PC-9 (cell line): Measurements from ENCODE around the gene DET1. TPM values are rescaled to one million over a fixed set of nuclear protein-coding genes. Genes with fewer than 3 reads are reported as not detected.

ENCODE experiments used
- BruUV-seq: library from RNA; stranded (reverse); fragments of 400-500 nt; replicated peaks from 2 replicates; lab custom pipeline; 2021; lab: Mats Ljungman, UMichigan
- CTCF ChIA-PET: fragments of 300-600 bp; sonication (Branson Sonifier 250); formaldehyde crosslinking; loops from one replicate; lab custom pipeline; 2022; ENCODE audit warnings: antibody characterized with exemption; lab: Charles Lee
- POLR2A ChIA-PET: fragments of 300-600 bp; sonication (Branson Sonifier 250); formaldehyde crosslinking; loops from one replicate; lab custom pipeline; 2022; ENCODE audit warnings: antibody characterized with exemption; ENCODE audit not compliant: unreplicated experiment; lab: Charles Lee
- DNase-seq, 2 experiments: peaks; one replicate each; pipeline versions ENCODE4 v3.0.0 to v3.0.0-alpha.2; 2015 to 2022; ENCODE audit warnings: mixed read lengths in 1 of 2
- H2AFZ ChIP-seq: fragments of 200-600 bp; sonication (generic); 2 replicates; pipeline ENCODE4 v1.8.1; 2017; ENCODE audit warnings: antibody characterized with exemption
- H3F3A ChIP-seq: fragments of 200-600 bp; sonication (generic); 2 replicates; pipeline ENCODE4 v1.8.1; 2017; ENCODE audit warnings: antibody characterized with exemption, mild to moderate bottlenecking, low read depth; ENCODE audit not compliant: insufficient read depth
- H3K27ac ChIP-seq: fragments of 200-600 bp; sonication (generic); 2 replicates; pipeline ENCODE4 v1.6.1; 2016; ENCODE audit warnings: mixed run types
- H3K27me3 ChIP-seq: fragments of 200-600 bp; sonication (generic); 2 replicates; pipeline ENCODE4 v1.6.1; 2016; ENCODE audit warnings: low read depth, mixed run types; ENCODE audit not compliant: insufficient read depth
- H3K36me3 ChIP-seq: fragments of 200-600 bp; sonication (generic); 2 replicates; pipeline ENCODE4 v1.6.1; 2016; ENCODE audit warnings: low read depth, mixed run types
- H3K4me1 ChIP-seq: fragments of 200-600 bp; sonication (generic); replicated peaks from 2 replicates; pipeline ENCODE4 v1.6.1; 2016; ENCODE audit warnings: mixed run types; ENCODE audit not compliant: insufficient read depth
- H3K4me2 ChIP-seq: fragments of 200-600 bp; sonication (generic); 2 replicates; pipeline ENCODE4 v1.6.1; 2017; ENCODE audit warnings: mixed run types
- H3K4me3 ChIP-seq: fragments of 200-600 bp; sonication (generic); 2 replicates; pipeline ENCODE4 v1.6.1; 2016; ENCODE audit warnings: mixed run types
- H3K79me2 ChIP-seq: fragments of 200-600 bp; sonication (generic); 2 replicates; pipeline ENCODE4 v1.6.1; 2017; ENCODE audit warnings: low read depth, mixed run types
- H3K9me2 ChIP-seq: fragments of 200-600 bp; sonication (generic); 2 replicates; pipeline ENCODE4 v1.8.1; 2017; ENCODE audit warnings: mild to moderate bottlenecking; ENCODE audit not compliant: insufficient read depth
- H3K9me3 ChIP-seq: fragments of 200-600 bp; sonication (generic); 2 replicates; pipeline ENCODE4 v1.8.1; 2016; ENCODE audit warnings: low read depth; ENCODE audit not compliant: insufficient read depth
- H4K20me1 ChIP-seq: fragments of 200-600 bp; sonication (generic); 2 replicates; pipeline ENCODE4 v1.8.1; 2017; ENCODE audit not compliant: insufficient read depth
- EZH2 ChIP-seq: fragments of 200-600 bp; sonication (generic); IDR thresholded peaks from 2 replicates; pipeline ENCODE4 v1.8.0; 2017; ENCODE audit warnings: antibody characterized with exemption, low read depth
- intact Hi-C: fragments of 100-400 bp; cut with micrococcal nuclease; formaldehyde crosslinking; loops from one replicate; pipeline ENCODE4 v1.10.0; 2022; ENCODE audit not compliant: unreplicated experiment
- total RNA-seq: library from RNA; stranded (reverse); gene quantifications from 2 replicates; pipeline ENCODE4 v1.2.3, GENCODE V29; 2021
- TF ChIP-seq, protein P1 (sequence below): fragments of 200-600 bp; sonication (generic); conservative IDR thresholded peaks from 2 replicates; pipeline ENCODE4 v1.6.1; 2017; ENCODE audit warnings: mixed run types, antibody characterized with exemption, mild to moderate bottlenecking, moderate library complexity

DET1 gene
- total RNA-seq, 1 experiment from 2014 or later = 3.7 TPM

GRCh38 chr15:88586401-88587162 lies 40.1 kb upstream of the DET1 start:
- intact Hi-C loops = no loop called here
- Histone ChIP-seq H3K9me2 (no peaks in the 10 kb centered on the region), H3K27me3 (peaks cover 41% of the 10 kb centered on the region), H3K4me2 (no peak overlapping the region), H3K4me3 (no peak overlapping the region), H3K27ac (no peak overlapping the region), H4K20me1 (no peaks in the 10 kb centered on the region), H3K79me2 (no peaks in the 10 kb centered on the region), H3K4me1 (no peaks in the 10 kb centered on the region), H3K9me3 (no peaks in the 10 kb centered on the region), H3K36me3 (no peaks in the 10 kb centered on the region), H3F3A (no peaks in the 10 kb centered on the region), H2AFZ (no peak overlapping the region)
- ChIA-PET POLR2A (no interaction called here), CTCF (interaction anchor here (0.6 kb wide), 1 partner anchor 342 kb away, joined by 3 read pairs; no protein-coding TSS in a partner anchor)
- TF ChIP-seq EZH2 = no peak
- TF ChIP-seq, protein P1, sequence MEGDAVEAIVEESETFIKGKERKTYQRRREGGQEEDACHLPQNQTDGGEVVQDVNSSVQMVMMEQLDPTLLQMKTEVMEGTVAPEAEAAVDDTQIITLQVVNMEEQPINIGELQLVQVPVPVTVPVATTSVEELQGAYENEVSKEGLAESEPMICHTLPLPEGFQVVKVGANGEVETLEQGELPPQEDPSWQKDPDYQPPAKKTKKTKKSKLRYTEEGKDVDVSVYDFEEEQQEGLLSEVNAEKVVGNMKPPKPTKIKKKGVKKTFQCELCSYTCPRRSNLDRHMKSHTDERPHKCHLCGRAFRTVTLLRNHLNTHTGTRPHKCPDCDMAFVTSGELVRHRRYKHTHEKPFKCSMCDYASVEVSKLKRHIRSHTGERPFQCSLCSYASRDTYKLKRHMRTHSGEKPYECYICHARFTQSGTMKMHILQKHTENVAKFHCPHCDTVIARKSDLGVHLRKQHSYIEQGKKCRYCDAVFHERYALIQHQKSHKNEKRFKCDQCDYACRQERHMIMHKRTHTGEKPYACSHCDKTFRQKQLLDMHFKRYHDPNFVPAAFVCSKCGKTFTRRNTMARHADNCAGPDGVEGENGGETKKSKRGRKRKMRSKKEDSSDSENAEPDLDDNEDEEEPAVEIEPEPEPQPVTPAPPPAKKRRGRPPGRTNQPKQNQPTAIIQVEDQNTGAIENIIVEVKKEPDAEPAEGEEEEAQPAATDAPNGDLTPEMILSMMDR = no peak
- BruUV-seq = no TSS peak
- DNase-seq = no peak

DNA sequence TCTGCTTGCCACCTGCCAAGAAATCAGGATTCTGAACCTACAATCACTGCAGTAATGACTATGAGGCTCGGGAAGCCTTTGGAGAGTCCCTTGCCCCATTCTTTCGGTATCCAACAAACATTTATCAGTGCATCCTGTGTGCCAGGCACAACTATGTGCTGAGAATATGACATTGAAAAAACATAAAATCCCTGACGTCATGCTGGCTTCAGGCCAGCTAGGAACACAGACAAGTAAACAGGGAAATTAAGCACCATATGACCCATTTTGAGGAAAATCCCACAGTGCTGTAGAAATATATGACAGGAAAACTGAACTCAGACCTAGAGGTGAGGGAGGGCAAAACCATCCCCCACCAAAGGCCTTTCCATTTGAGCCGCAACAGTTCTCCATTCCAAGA lies 34.1 kb upstream of the DET1 start:
- Histone ChIP-seq H4K20me1 (no peaks in the 10 kb centered on the region), H3K9me3 (no peaks in the 10 kb centered on the region), H3K27ac (no peak overlapping the region), H3F3A (no peaks in the 10 kb centered on the region), H3K36me3 (no peaks in the 10 kb centered on the region), H2AFZ (no peak overlapping the region), H3K4me1 (no peaks in the 10 kb centered on the region), H3K4me3 (no peak overlapping the region), H3K9me2 (no peaks in the 10 kb centered on the region), H3K4me2 (no peak overlapping the region), H3K79me2 (no peaks in the 10 kb centered on the region), H3K27me3 (peaks cover 61% of the 10 kb centered on the region)
- DNase-seq = no peak
- no peak for TF ChIP-seq EZH2
- TF ChIP-seq, protein P1 = no peak
- POLR2A ChIA-PET = no interaction called here
- CTCF ChIA-PET = no interaction called here
- intact Hi-C loops = no loop called here
- BruUV-seq = no TSS peak

DNA sequence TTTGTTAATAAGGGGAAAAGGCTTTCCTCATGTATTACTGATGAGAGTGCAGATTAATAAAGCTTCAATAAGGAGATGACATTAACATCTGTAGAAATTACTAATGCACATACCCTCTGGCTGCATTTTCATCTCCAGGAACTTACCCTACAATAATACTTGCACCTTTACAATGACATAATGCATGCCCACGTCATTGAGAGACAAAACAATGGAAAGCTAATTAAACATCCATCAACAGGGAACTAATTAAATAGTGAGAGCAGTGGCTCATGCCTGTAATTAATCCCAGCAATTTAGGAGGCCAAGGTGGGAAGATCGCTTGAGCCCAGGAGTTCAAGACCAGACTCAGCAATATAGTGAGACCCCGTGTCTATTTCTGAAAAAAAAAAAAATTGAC lies 32.8 kb upstream of the DET1 start:
- Histone ChIP-seq H3K9me3 (no peaks in the 10 kb centered on the region), H4K20me1 (no peaks in the 10 kb centered on the region), H3F3A (no peaks in the 10 kb centered on the region), H3K4me3 (no peak overlapping the region), H3K27me3 (peaks cover 61% of the 10 kb centered on the region), H3K36me3 (no peaks in the 10 kb centered on the region), H2AFZ (no peak overlapping the region), H3K4me2 (no peak overlapping the region), H3K9me2 (no peaks in the 10 kb centered on the region), H3K4me1 (no peaks in the 10 kb centered on the region), H3K79me2 (no peaks in the 10 kb centered on the region), H3K27ac (no peak overlapping the region)
- intact Hi-C loops = no loop called here
- BruUV-seq = no TSS peak
- ChIA-PET POLR2A (no interaction called here), CTCF (no interaction called here)
- TF ChIP-seq, protein P1 = no peak
- TF ChIP-seq EZH2 = no peak
- no peak for DNase-seq
